NCI-H748 (cell line): Measurements from ENCODE around the gene ZNF653.

Experiments
- DNase-seq: peaks from one replicate; lab custom pipeline; 2025; ENCODE audit not compliant: unreplicated experiment; lab: John Stamatoyannopoulos, UW

Gene ZNF653

GRCh38 chr19:11519138-11519537, 13.5 kb upstream of the ZNF653 start:
- no peak for DNase-seq

GRCh38 chr19:11513946-11514345, 8.3 kb upstream of the ZNF653 start:
- no peak for DNase-seq

DNA sequence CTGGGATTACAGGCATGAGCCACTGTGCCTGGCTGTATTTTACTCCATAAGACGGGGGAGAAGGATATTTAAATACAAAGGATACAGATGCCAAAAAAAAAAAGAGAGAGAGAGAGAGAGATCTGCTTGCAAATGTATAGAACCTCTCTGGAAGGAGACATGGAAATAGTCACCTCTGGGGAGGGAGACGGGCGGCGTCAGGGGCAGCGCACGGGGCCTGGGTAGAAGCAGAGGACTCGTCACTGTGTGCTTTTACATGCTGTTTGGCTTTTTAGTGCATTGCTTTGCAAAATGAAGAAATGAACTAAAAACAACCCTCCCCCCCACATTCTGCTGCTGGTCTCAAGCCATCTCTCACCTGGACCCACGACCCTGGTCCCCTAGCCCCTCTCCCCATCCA, 4.8 kb upstream of the ZNF653 start:
- no peak for DNase-seq

- DNase-seq, result no peak
Measured at GRCh38 chr19:11507370-11508078, 1.9 kb upstream of the ZNF653 start.

DNA sequence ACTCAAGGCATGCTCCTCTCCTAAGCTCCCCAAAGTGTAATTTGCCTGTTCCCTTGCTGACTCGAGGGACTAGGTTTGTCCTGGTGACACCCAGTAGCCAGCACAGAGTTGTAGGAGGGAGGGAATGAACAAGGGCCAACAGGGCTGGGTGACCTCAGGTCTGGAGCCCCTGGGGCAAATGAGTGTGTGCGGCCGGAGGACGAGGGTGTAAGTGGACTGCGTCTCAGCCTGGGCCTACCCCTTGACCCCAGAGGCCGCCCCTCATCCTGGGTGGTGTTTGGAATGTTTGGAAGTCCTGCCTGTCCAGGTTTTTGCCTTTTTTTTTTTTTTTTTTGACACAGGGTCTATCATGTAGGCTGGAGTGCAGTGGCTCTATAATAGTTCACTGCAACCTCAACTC, 1.3 kb upstream of the ZNF653 start:
- no peak for DNase-seq

GRCh38 chr19:11506101-11506555, 489 bp upstream of the ZNF653 start:
- no peak for DNase-seq

- peak; percentile 91 for DNase-seq
Measured at GRCh38 chr19:11505032-11505503, 571 bp downstream of the ZNF653 start.

DNA sequence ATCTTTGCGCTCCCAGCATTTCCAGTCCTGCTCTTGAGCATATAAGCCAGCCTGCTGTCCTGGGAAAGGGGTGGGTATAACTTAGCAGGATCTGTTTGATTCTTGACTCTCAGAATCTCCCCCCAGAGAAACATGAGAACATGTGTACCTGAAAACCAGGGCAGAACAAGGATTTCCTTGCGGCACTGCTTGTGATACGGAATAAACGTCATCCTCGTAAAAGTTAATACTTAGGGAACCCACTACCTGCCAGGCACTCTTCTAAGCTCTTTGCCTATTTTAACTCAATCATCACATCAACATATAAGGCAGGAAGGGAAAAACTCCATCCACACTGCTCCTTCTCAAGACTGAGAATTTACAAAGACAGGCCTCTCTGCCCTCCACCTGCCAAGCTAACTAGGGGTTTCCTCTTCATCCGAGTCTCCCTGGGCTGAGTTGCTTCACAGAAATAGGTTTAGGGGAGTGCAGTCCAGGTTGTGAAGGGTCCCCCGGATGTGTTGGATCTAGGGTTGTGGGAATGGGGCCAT, 1.1 kb downstream of the ZNF653 start:
- DNase-seq, result no peak

- DNase-seq, result no peak
Measured at GRCh38 chr19:11499890-11500420, 5.7 kb downstream of the ZNF653 start.

GRCh38 chr19:11499220-11499726, 6.4 kb downstream of the ZNF653 start:
- DNase-seq, result no peak

GRCh38 chr19:11496391-11497163, 9.1 kb downstream of the ZNF653 start:
- DNase-seq, result peak; percentile 46

DNA sequence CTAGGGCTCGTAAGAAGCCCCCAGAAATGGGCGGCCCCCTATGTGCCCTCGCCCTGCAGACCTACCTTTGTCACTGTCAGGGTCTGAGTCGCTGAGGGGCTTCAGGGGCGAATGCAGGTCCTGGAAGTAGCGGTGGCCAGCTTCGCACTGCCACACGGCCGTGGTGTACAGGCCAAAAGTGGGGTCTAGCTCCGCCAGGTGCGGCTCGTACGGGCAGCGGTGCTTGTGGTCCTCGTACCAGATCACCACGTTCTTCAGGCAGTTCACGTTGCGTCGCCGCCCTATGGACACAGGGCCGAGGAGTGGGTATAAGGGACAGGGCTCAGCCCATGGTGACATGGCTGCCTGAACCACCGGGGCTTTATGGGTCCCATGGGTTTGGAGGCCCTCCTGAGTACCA, 9.8 kb downstream of the ZNF653 start:
- DNase-seq, result no peak

DNA sequence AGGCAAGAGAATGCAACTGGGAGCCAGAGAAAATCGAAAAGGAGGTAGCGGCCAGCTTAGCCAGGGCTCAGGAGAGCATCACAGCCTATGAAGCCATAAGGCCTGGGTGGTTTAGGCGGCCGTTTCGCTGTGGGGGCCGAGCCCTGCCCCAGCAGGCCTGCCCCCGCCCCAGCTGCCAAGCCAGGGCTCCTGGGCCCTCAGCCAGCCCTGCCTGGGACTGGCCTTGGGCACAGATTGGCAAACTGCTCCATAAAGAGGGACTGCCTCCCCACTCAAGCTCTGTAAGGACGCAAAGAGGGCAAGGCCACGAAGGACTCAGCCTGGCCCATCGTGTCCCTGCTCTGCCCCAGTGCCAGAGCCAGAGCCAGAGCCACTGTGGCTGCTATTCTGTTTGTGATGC, 10.2 kb downstream of the ZNF653 start:
- no peak for DNase-seq

DNA sequence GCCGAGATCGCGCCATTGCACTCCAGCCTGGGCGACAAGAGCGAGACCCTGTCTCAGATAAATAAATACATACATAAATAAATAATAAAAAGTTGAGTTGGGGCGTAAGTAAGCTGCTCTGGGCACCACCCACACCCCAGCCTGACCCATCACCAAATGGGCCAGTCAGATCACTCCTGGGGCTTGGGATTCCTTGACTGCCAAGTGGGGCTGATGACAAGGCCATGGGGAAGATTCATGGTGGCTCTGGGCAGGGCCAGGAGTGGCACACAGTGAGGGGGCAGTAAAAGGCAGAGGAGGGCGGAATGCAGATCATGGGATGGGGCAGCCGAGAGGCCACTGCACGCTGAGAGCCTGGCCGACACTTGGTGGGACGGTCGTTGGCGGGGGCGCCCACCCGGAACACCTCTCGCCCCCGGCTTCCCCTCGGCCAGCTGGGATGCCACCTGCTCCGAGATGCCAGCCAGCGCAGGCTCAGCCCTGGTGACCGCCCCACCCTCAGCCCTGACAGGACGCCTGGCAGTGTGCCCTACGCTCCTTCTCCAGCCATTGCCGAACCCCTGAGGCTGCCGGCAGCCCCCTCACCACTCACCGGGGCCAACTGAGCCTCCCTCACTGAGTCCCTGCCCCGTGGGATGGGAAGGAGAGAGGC, 10.9 kb downstream of the ZNF653 start:
- no peak for DNase-seq

DNA sequence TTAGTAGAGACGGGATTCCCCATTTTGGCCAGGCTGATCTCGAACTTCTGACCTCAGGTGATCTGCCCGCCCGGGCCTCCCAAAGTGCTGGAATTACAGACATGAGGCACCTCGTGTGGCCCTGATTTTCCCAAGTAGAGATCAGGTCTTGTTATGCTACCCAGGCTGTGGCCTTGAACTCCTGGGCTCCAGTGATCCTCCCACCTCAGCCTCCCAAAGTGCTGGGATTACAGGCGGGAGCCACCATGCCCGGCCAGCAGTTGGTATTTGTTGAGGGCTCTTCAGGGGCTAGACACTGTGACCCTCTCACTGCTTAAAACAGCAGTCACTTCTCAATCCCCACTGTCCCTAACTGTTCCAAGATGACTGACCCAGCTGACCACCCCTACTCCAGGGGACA, 16.3 kb downstream of the ZNF653 start:
- DNase-seq, result no peak

- DNase-seq, result no peak
Measured at GRCh38 chr19:11486661-11487503, 18.8 kb downstream of the ZNF653 start.

DNA sequence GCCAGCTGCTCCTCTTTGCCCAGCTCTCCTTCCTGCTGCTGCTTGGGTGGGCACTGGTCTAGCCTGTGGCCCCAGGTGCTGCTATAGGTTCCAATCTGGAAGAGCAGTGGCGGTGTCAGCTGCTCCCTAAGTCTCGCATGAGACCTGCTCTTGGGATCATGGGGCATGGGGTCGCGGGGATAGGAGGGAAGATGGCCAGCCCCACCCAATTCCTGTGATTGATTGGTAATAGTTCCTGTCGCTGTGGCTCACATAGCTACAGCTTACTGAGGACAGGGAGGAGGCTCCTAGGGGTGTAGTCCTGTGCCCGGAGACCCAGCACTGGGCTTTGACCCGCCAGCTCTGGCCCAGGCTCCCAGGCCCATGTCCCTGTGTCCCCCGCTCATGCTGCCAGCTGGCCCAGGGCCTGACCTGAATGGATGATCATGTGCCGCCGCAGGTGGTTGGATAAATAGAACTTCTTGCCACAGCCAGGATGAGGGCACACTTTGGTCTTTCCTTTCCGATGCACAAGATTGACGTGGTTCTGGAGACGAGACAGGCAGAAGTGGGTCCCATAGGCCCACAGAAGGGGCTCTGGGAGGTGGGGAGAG, 20.3 kb downstream of the ZNF653 start:
- DNase-seq, result no peak

GRCh38 chr19:11483366-11484111, 22.1 kb downstream of the ZNF653 start:
- DNase-seq, result no peak

- peak; percentile 85 for DNase-seq
Measured at GRCh38 chr19:11482384-11483050, 23.1 kb downstream of the ZNF653 start.
